Hepatocyte (in vitro differentiated cells): ENCODE results near the gene TBC1D9.

Experiments used
- CTCF ChIP-seq: fragments of 200-600 bp; sonication (generic); IDR thresholded peaks from 2 replicates; pipeline ENCODE4 v1.5.1; 2016; ENCODE audit warnings: antibody characterized with exemption, mild to moderate bottlenecking; ENCODE audit not compliant: poor library complexity
- EZH2 ChIP-seq: fragments of 200-600 bp; sonication (generic); IDR thresholded peaks from 2 replicates; pipeline ENCODE4 v1.6.1; 2016; ENCODE audit warnings: antibody characterized with exemption, mild to moderate bottlenecking, borderline replicate concordance
- EZH2phosphoT487 ChIP-seq: fragments of 200-600 bp; sonication (generic); IDR thresholded peaks from one replicate; pipeline ENCODE4 v1.6.1; 2018; ENCODE audit warnings: antibody characterized with exemption, mild to moderate bottlenecking, low read depth, moderate library complexity; ENCODE audit not compliant: unreplicated experiment, severe bottlenecking

- TF ChIP-seq EZH2phosphoT487 (no peak), CTCF (no peak), EZH2 (no peak)
These were observed 60.7 kb downstream of the TBC1D9 start for GRCh38 chr4:140695483-140695882.
